CD4-positive, alpha-beta T cell treated with Interleukin-2 at 100 ng/mL for 4 hours (primary cell): ENCODE measurements around the gene NCF2.

ENCODE experiments used
- DNase-seq: peaks from one replicate; pipeline ENCODE4 v3.0.0-alpha.2; 2020; ENCODE audit warnings: low spot score

Gene NCF2

GRCh38 chr1:183551924-183552323, 38.3 kb downstream of the NCF2 start:
- no peak for DNase-seq

- no peak for DNase-seq
Observed at GRCh38 chr1:183550915-183551314, 39.3 kb downstream of the NCF2 start.

GRCh38 chr1:183548116-183548515, 42.1 kb downstream of the NCF2 start:
- DNase-seq, result no peak

DNA sequence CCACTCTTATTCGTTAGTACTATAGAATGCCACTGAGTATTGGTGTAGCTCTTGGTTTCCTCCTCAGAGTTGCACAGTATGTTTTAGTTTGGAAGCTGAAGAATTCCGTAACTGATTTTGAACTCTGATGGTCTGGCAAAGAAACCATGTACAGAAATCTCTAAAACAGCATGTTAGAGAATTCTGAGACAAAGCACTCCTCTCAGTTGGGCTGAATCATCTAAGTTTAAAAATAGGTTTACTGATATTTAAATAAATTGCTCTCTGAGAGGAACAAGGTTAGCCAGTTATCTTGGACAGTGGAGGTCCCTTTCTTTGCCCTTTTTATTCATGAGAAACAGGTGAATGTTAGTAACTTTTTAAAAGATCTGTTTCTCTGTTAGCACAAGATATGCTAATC, 43.8 kb downstream of the NCF2 start:
- DNase-seq, result no peak

- DNase-seq, result no peak
Observed at GRCh38 chr1:183544598-183545297, 45.5 kb downstream of the NCF2 start.

- peak; percentile 56 for DNase-seq
Observed at GRCh38 chr1:183543619-183544204, 46.5 kb downstream of the NCF2 start.

DNA sequence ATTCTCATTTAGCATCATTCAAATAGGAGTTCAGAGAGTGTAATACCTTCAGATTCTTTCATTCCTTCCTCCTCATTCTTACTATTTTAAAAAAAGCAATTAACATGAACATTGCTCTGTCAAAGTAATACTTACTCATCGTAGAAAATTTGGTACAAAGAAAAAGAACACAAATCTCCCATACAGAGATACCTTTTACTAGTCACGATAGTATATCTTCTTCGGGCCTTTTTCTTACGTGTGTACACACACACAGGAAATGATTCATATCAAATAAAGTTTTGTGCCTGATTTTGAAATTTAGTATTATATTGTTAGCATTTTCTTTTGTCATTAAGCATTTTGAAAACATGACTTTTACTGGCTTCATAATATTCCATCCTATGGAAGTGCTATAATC, 52.9 kb downstream of the NCF2 start:
- DNase-seq, result no peak

- DNase-seq, result no peak
Observed at GRCh38 chr1:183533617-183534174, 56.6 kb downstream of the NCF2 start.

DNA sequence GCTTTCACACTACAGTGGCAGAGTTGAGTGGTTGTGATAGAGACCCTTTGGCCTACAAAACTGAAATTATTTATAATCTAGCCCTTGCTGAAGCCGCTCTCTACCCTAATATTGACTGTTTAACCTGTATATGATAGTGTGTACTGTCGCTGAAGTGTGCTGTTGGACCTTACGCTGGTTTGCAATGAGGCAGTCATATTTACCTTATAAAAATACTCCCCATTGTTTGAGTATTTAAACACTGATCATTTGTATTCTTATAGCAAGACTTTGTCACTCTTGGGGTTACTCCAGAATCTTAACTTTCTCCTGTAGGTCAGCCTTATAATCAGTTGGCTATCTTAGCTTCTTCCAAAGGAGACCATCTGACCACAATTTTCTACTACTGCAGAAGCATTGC, 61.7 kb downstream of the NCF2 start:
- DNase-seq, result no peak

GRCh38 chr1:183522104-183522503, 68.2 kb downstream of the NCF2 start:
- DNase-seq, result no peak

DNA sequence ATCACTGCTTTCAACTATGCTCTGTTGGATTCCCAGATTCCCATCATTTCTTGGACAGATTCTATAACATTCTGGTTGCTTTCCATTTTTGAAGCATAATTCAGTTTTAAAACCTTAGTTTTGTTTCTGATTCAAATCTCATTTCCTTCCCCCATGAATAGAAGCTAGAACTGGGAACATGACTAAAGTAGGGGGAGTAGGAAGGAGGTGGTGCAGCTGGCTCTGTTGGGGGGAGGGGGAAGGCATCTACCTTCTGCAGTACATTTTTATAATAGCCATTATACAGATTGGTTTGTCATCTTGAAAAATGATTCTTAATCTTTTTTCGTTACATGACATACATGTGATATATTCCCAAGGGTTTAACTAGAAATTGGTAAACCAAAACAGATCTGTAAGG, 69.9 kb downstream of the NCF2 start:
- no peak for DNase-seq

GRCh38 chr1:183517401-183517800, 72.9 kb downstream of the NCF2 start:
- DNase-seq, result no peak

DNA sequence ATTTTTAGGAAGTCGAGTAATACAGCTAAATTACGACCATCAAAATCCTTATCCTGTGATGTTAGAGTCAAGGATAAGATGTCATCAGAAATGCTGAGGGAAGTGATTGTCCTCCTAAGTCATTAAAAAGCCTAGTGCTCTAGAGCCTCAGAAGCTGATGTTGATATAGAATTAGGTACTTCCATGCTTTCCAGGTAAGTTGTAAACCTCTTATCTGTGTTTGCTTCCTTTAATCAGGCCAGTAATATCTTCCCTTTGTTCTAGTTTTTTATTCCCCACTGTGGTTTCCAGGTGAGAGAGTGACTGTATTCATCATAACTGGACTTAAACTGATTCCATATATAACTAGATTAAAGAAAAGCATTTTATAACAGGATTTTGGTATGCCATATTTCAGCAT, 73.5 kb downstream of the NCF2 start:
- no peak for DNase-seq

DNA sequence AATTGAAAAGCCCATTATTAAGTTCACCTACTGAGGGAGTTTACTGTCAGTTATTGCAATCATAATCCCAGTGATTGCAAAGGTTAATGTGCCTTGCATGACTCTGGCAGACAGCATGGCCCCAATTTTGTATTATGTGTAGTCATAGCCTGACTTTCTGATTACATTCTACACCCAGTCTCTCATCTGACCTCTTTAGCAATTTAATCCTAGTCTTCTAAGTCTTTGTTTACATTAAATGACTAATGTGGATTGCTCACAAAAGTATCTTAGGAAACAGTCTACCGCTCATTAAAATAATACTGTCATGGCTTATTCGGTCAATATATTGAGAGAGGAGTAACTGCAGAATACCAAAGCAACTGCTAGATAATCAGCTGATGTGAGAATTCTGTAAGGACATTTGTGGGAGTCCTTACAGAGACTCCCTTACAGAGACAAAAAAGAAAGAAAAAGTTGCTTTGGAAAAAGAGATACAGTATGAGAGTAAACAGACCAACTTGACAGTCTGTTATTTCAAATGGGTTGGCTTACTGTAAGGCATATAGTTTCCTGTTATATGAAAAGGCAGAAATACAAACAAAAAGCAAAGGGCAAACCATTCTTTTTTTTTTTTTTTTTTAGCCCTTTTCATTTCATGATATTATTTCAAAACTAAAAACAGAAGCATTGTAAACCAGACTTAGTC, 75.1 kb downstream of the NCF2 start:
- no peak for DNase-seq

GRCh38 chr1:183514235-183514634, 76.0 kb downstream of the NCF2 start:
- no peak for DNase-seq

DNA sequence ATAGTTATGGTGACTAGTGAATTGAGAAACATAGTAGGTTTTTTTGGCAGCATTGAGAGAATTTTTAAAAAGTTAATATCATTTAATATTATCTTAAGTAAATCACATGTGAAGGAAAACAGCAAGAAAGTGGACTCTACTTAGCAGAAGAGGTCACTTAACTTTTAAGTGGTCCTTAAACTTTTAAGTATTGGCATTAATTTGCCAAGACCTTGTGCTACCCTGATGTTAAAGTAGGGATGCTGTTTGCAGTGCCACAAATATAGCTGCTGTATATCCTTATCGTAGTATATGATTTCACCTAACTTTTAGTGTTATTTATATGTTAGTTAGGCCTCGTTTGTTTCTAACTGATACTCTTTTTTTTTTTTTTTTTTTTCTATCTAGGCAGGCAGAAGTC, 77.8 kb downstream of the NCF2 start:
- no peak for DNase-seq

DNA sequence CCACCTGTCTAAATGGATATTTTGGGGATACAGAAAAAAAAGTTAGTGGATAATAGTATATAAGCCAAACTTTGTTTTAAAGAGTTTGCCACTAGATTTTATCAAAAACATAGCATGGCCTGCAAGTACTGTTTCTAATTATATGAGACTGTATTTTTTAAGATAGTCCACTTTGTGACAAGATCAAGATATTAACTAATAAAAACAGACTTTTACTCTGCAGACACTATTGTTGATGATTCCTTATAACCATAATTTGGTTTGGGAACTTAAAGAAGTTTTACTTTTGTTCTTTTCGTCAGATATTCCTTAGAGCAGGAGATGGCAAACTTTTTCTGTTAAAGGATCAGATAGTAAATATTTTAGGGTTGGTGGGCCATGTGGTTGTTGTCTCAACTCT, 81.6 kb downstream of the NCF2 start:
- DNase-seq, result no peak

DNA sequence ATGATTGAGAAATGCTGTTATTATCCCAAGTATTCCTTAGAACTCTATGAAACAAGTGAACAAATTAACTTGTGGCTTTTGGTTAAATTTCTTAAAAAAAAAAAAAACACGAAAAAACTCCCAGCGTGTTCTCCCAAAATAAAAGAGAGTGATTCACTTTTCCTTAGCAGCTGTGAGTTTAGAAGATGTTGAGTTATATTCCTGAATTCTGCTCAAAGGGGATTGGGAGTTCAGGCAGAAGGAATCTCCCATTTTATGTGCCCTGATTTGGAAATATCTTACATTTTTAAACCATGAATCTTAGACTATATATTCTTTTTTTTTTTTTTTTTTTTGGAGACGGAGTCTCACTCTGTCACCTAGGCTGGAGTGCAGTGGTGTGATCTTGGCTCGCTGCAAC, 83.7 kb downstream of the NCF2 start:
- DNase-seq, result no peak
